GM21576 (cell line): Measurements from ENCODE around the gene PCDHB15.
"Not testable (repeated sequence)": the region's sequence is repeated elsewhere in the genome, so short reads cannot be mapped to it uniquely, and the experiment has no call there.

ENCODE experiments used
- ATAC-seq: cut with Tn5 transposase; IDR thresholded peaks from one replicate; pipeline ENCODE4 v1.9.1; 2021; ENCODE audit warnings: mild to moderate bottlenecking, moderate library complexity; ENCODE audit not compliant: unreplicated experiment

Gene PCDHB15

DNA sequence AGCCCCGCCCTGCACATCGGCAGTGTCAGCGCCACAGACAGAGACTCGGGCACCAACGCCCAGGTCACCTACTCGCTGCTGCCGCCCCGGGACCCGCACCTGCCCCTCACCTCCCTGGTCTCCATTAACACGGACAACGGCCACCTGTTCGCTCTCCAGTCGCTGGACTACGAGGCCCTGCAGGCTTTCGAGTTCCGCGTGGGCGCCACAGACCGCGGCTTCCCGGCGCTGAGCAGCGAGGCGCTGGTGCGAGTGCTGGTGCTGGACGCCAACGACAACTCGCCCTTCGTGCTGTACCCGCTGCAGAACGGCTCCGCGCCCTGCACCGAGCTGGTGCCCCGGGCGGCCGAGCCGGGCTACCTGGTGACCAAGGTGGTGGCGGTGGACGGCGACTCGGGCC is 1.8 kb downstream of the PCDHB15 start:
- not testable (repeated sequence) for ATAC-seq

DNA sequence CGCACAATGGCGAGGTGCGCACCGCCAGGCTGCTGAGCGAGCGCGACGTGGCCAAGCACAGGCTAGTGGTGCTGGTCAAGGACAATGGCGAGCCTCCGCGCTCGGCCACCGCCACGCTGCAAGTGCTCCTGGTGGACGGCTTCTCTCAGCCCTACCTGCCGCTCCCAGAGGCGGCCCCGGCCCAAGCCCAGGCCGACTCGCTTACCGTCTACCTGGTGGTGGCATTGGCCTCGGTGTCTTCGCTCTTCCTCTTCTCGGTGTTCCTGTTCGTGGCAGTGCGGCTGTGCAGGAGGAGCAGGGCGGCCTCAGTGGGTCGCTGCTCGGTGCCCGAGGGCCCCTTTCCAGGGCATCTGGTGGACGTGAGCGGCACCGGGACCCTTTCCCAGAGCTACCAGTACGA is 2.2 kb downstream of the PCDHB15 start:
- not testable (repeated sequence) for ATAC-seq

DNA sequence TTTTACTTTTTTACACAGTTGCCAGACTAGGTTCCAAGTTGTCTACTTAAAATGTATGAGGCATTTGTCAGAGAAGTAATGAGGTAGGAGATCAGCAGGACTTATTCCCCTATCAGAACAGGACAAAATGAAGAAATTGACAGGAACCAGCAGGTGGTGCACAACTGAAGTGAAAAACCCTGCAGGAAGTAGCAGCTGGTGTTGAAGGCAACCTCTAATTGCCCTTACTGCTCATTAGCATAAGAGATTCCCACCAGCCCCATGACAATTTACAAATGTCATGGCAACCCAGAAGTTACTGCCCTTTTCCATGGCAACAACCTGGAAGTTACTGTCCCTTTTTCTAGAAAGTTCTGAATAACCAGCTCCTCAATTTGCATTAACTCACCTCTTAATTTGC is 5.4 kb downstream of the PCDHB15 start:
- no peak for ATAC-seq

DNA sequence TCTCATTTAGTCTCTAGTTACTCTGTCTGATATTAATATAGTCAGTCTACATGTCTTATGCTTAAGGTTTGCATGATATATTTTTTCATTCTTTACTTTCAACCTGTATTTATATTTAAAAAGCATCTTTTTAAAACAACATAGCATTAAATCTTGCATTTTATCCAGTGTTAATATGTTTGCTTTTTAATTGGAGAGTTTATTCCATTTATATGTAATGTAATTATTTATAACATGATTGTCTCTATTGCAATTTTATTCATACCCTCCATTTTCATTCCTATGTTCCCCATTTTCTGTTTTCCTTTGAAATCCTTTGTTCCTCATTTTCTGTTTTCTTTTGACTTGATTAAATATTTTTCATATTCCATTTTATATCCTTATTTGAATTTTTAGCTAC is 13.3 kb downstream of the PCDHB15 start:
- ATAC-seq = no peak

DNA sequence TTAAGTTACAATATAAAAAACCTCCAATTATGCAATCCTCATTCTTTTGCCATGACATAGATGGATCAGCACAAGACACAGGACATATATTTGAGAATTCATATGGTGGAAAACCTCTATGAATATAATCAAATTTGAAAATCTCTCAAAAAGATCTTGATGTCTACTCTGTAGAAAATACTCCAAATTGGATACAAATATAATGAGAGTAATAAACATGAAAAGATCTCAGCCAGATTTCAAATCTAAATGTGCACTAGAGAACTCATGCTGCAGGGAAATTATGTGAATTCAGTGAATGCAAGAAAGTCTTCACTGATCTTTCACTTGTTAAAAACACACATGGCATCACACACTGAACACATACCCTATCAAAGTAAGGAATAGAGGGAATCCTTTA is 13.8 kb downstream of the PCDHB15 start:
- no peak for ATAC-seq

DNA sequence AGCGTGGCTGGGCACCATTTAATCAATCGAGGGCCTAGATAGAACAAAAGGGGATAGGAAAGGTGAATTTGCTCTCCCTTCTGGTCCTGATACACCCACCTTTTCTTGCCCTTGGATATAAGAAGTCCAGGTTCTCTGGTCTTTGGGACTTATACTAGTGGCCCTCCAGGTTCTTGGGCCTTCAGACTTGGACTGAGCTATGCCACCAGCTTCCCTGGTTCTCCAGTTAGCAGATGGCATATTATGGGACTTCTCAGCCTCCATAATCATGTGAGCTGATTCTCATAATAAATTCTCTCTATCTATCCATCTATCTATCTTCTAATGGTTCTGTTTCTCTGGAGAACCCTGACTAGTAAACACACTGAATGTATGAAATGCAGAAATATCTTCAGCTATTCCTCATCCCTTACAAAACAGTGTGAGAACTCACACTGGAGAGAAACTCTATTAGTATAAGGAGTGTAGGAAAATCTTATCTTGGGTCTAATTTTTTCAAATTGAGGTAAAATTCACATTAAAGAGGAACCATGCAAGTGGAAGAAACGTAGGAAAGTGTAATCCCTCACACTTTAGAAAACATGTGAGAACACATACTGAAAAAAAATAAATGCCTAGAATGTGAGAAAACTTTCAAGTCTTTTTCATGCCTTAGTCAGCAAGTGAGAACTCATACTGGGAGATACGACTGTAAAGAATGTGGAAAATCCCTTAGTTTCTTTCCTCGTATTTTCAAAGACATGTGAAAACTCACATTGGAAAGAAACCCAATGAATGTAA is 15.5 kb downstream of the PCDHB15 start:
- no peak for ATAC-seq

DNA sequence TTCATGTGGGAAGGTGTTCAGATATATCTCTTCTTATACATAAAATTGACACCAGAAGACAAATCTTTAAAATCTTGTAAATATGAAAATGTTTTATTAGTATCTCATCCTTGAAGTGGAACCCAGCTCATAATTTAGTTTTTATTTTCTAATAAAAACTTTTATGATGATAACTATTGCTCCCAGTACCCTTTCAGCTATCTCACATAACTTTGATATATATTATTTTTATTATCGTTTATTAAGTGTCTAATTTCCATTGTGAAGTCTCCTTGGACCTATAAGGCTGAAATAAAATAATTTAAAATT is 16.0 kb downstream of the PCDHB15 start:
- no peak for ATAC-seq

DNA sequence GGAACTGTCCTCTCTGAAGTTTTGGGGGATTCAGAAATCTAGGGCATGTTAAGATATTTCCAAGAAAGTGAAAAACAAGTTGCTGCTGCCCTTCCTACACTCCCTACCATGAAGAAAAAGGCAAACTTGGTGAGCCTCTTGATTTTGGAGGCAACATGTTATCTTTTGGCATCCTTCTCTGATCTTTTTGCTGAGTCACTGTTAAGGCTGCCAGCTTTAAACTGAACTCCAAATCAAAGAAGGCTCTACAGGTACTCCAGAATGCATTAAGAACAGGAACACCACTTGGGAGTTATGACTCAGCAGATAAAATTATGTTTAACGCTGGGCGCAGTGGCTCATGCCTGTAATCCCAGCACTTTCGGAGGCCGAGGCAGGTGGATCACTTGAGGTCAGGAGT is 24.0 kb downstream of the PCDHB15 start:
- ATAC-seq = no peak

DNA sequence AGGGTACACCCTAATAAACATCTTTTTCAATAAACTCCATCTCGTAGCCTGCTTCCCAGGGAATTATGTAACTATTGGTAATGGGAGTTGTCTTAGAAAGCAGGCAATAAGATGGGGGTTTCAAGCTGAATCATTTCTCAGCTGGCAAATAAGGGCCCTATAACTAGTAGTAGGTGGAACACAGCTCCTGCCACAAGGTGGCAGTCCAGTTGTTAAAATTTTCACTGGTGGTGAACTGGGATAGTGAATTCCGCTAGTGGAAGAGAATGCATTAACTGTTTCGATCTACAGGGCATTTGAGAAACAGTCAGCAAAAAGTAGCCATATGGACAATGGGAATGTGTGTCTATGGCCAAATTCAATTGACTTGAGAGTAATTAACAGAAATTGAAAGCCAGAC is 27.7 kb downstream of the PCDHB15 start:
- no peak for ATAC-seq

DNA sequence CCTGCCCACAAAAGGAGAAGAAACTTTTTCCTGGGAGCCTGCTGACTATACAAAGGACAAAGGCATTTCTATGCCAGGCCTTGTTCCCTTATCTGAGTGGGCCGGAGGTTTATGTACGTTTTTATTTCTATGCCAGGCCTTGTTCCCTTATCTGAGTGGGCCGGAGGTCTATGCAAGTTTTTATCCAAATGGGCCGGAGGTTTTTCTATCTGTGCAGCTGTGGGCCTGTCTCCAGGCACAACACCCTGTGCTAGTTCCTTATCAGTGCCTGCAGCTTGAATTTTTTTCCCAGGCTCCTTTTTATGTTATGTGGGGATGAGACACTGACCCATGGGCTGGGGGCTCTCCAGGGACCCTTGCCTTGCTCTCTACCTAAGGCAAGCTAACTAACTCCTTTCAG is 53.2 kb downstream of the PCDHB15 start:
- ATAC-seq = no peak
